Esophagus squamous epithelium (tissue), 5 donors: ENCODE results near the gene TSC22D1. TPM values are rescaled to one million over a fixed set of nuclear protein-coding genes. Genes with fewer than 3 reads are reported as not detected.

Experiments used
- DNase-seq: peaks from one replicate; lab custom pipeline; 2025; lab: John Stamatoyannopoulos, UW
- H3K27ac ChIP-seq, 4 donors: fragments of 200-600 bp; sonication (generic); one replicate each; pipeline ENCODE4 v1.5.1; 2016 to 2019; ENCODE audit warnings: mild to moderate bottlenecking in 1 of 4
- H3K27me3 ChIP-seq, 4 donors: fragments of 200-600 bp; sonication (generic); 1 replicate in 3 of 4; 2 replicates in 1 of 4; pipeline versions ENCODE4 v1.5.1 to v1.6.0; 2017 to 2021; ENCODE audit warnings: antibody characterized with exemption in 1 of 4
- H3K36me3 ChIP-seq, 3 donors: fragments of 200-600 bp; sonication (generic); one replicate each; pipeline ENCODE4 v1.5.1; 2016 to 2019
- H3K4me1 ChIP-seq, 3 donors: fragments of 200-600 bp; sonication (generic); one replicate each; pipeline ENCODE4 v1.5.1; 2017 to 2019
- H3K4me3 ChIP-seq, 4 donors: fragments of 200-600 bp; sonication (generic); 1 replicate in 3 of 4; 2 replicates in 1 of 4; pipeline ENCODE4 v1.5.1; 2016 to 2019; ENCODE audit warnings: mild to moderate bottlenecking in 2 of 4, moderate library complexity in 1 of 4
- H3K9me3 ChIP-seq, 3 donors: fragments of 200-600 bp; sonication (generic); one replicate each; pipeline ENCODE4 v1.5.1; 2016 to 2019
- CTCF ChIP-seq, 6 experiments: fragments of 450-650 bp in 4 of 6; fragments of 200-600 bp in 2 of 6; sonication (generic) in 2 of 6; IDR thresholded peaks; one replicate each; pipeline ENCODE4 v1.5.1; 2016 to 2019; ENCODE audit warnings: antibody characterized with exemption in 6 of 6, mild to moderate bottlenecking in 4 of 6, moderate library complexity in 4 of 6
- POLR2A ChIP-seq, 4 donors: fragments of 450-650 bp; IDR thresholded peaks; one replicate each; pipeline ENCODE4 v1.6.1; 2017; ENCODE audit warnings: antibody characterized with exemption in 4 of 4, mild to moderate bottlenecking in 4 of 4, moderate library complexity in 3 of 4
- WGBS, 2 donors: methylation state at CpG; one replicate each; pipeline ENCODE4 v1.1.5; 2018; 5-methylcytosine and 5-hydroxymethylcytosine counted together
- intact Hi-C: fragments of 100-400 bp; cut with DNase I; formaldehyde crosslinking; loops from one replicate; pipeline ENCODE4 v1.15.0; 2022
- total RNA-seq, 4 donors: library from RNA; depleted of rRNA; stranded (reverse); fragments of >200 nt; gene quantifications; one replicate each; pipeline ENCODE4 v1.1.0, GENCODE V29; 2016
- donor health status: DM: yes; HTN: yes; CAD: no.

TSC22D1 gene
- total RNA-seq, 4 donors from 2014 or later = 18.8 to 103 (median 35.1) TPM

DNA sequence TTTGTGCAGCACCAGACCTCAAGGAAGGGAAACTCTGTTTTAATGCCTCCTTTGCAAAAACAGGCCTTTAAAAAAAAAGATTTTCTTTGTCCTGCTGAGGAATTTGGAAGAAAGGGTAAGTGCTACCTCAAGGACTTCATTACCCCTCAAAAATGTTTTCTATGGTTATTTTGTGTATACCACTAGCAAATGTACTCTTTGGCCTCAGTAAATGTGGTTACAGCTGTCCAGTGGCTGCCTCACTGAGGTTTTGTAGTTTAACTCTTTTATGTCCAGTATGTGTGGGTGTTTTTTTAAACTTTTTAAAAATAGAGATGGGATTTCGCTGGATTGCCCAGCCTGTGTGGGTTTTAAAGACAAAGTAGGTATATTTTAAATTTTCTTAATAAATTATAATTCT is 42.2 kb upstream of the TSC22D1 start:
- H3K4me1 ChIP-seq = no peaks in the 10 kb centered on the region
- intact Hi-C loops = no loop called here
- H3K27me3 ChIP-seq = peaks cover 0 to 5% (median 0%) of the 10 kb centered on the region in 4 donors
- TF ChIP-seq POLR2A (IDR thresholded peaks at IDR 0.05) (no peak), CTCF (IDR thresholded peaks at IDR 0.05) (no peak)
- H3K9me3 ChIP-seq = no peaks in the 10 kb centered on the region
- H3K4me3 ChIP-seq = no peak overlapping the region
- 59 to 66% methylated on average over 1 of the region's 1 CpG for WGBS, 2 donors
- H3K36me3 ChIP-seq = no peaks in the 10 kb centered on the region
- H3K27ac ChIP-seq = no peak overlapping the region
- no peak for DNase-seq

DNA sequence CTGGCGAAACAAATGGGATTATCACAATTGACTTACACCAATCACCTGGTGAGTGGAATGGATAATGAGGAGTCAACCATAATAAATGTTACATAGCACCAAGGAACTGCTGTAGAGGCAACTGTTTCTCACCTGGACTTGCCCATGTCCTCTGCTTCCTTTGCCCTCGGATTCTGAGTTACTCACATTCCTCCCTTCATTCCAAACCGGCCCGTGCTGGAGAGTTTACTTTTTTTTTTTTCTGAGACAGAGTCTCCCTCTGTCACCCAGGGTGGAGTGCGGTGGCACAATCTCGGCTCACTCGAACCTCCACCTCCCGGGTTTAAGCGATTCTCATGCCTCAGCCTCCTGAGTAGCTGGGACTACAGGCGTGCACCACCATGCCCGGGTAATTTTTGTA is 41.5 kb upstream of the TSC22D1 start:
- no peak for DNase-seq
- Histone ChIP-seq H3K4me1 (no peaks in the 10 kb centered on the region), H3K9me3 (no peaks in the 10 kb centered on the region), H3K27me3 (peaks cover 0 to 5% (median 0%) of the 10 kb centered on the region in 4 donors), H3K36me3 (no peaks in the 10 kb centered on the region), H3K27ac (no peak overlapping the region), H3K4me3 (no peak overlapping the region)
- intact Hi-C loops = no loop called here
- TF ChIP-seq POLR2A (IDR thresholded peaks at IDR 0.05) = no peak
- no peak for TF ChIP-seq CTCF (IDR thresholded peaks at IDR 0.05)
- 73 to 87% methylated on average over 11 of the region's 11 CpGs for WGBS, 2 donors

- Histone ChIP-seq H3K27ac (no peak overlapping the region), H3K9me3 (peaks cover 0 to 8% (median 0%) of the 10 kb centered on the region in 3 donors), H3K4me1 (no peaks in the 10 kb centered on the region), H3K4me3 (no peak overlapping the region), H3K27me3 (no peaks in the 10 kb centered on the region), H3K36me3 (no peaks in the 10 kb centered on the region)
- intact Hi-C loops = no loop called here
- TF ChIP-seq CTCF (IDR thresholded peaks at IDR 0.05) (no peak), POLR2A (IDR thresholded peaks at IDR 0.05) (no peak)
- DNase-seq = no peak
- 84 to 85% methylated on average over 2 of the region's 2 CpGs for WGBS, 2 donors
These were observed 33.0 kb upstream of the TSC22D1 start for GRCh38 chr13:44609137-44609536.

- no peaks in the 10 kb centered on the region for H3K4me1 ChIP-seq
- H3K27me3 ChIP-seq = no peaks in the 10 kb centered on the region
- no peak overlapping the region for H3K4me3 ChIP-seq
- peaks cover 0 to 5% (median 0%) of the 10 kb centered on the region in 3 donors for H3K9me3 ChIP-seq
- TF ChIP-seq CTCF (IDR thresholded peaks at IDR 0.05) (no peak), POLR2A (IDR thresholded peaks at IDR 0.05) (no peak)
- DNase-seq = no peak
- H3K27ac ChIP-seq = no peak overlapping the region
- intact Hi-C loops = no loop called here
- no peaks in the 10 kb centered on the region for H3K36me3 ChIP-seq
- 41 to 57% methylated on average over 6 of the region's 6 CpGs for WGBS, 2 donors
These were observed 29.6 kb upstream of the TSC22D1 start for GRCh38 chr13:44605721-44606120.

DNA sequence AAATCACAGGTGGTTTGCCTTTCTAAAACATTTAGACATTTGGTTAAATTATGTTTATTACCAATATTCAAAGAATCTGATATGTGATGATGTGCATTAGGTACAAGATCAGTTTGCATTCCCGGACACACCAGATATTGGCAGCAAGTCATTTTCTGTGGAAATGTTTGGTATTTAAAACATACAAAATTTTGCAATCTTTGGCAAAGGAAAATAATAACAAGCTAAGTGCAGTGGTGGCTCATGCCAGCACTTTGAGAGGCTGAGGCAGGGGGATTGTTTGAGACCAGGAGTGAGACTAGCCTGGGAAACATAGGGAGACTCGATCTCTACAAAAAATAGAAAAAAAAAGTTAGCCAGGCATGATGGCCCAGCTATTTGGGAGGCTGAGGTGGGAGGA is 29.1 kb upstream of the TSC22D1 start:
- 51 to 56% methylated on average over 2 of the region's 2 CpGs for WGBS, 2 donors
- H3K27ac ChIP-seq = no peak overlapping the region
- H3K27me3 ChIP-seq = no peaks in the 10 kb centered on the region
- no peak overlapping the region for H3K4me3 ChIP-seq
- peaks cover 0 to under 1% (median 0%) of the 10 kb centered on the region in 3 donors for H3K9me3 ChIP-seq
- no peak for TF ChIP-seq CTCF (IDR thresholded peaks at IDR 0.05)
- TF ChIP-seq POLR2A (IDR thresholded peaks at IDR 0.05) = no peak
- no peaks in the 10 kb centered on the region for H3K4me1 ChIP-seq
- intact Hi-C loops = no loop called here
- DNase-seq = no peak
- no peaks in the 10 kb centered on the region for H3K36me3 ChIP-seq
